Activated naive CD4-positive, alpha-beta T cell treated with anti-CD3 and anti-CD28 coated beads, Interleukin-2, amount 50 U/mL, for 16 hours (primary cell): ENCODE data around the gene MUCL1.
A peak's percentile ranks its signal among the peaks of the same experiment; 100 is the strongest.
"Not testable (repeated sequence)": the region's sequence is repeated elsewhere in the genome, so short reads cannot be mapped to it uniquely, and the experiment has no call there.

ENCODE experiments used
- DNase-seq: peaks from one replicate; pipeline ENCODE4 v3.0.0-alpha.2; 2020

The MUCL1 gene, protein sequence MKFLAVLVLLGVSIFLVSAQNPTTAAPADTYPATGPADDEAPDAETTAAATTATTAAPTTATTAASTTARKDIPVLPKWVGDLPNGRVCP

DNA sequence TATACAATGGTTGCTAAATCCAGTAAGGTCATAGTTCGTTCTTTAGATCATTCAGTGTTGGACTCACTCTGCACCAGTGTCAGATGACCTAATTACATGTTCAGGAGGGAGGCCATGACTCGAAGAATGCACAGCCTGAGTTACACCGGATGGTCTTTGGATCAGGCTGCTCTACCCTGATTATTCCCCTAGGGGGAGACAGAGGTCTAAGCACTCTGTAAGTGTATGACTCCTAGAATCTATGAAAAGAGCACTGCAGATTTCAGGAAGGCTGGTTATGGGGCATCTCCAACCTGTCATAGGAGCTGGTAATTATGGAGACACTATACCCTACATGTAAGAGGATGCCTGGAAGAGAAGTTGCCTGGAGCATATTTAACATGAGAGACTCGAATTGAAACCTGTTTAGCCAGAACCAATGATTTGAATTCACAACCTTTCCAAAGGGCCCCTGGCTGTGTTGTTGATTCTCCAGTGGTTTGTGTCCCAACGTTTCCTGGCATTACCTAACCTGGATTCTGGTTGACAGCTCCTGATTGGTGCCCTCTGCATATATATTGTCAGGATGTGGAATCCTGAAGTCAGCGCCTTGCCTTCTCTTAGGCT lies at the start of gene MUCL1:
MUCL1 (plus strand) TSS at position 584 of the 606 bp plus-strand sequence. CDS start 67 bp downstream, outside the sequence.
- peak; percentile 69 for DNase-seq

DNA sequence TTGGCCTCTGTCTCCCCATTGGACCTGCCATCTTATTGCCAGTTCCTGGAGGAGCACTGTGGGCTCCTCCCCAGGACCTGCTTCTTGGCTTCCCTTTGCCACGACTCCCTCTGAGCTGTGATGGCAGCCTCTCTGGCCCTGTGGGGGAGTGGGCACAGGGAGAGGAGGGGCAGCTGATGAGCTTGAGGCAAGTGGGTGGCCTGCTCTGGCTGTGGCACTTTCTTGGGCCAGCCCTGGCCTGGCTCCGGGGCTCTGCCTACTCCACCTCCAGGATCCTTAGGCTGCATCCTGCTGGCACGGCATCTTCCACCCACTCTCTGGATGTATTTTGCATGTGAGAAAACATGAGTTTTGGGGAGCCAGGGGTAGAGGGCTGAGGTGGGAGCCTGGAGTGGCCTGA lies 32.6 kb upstream of the MUCL1 start:
- DNase-seq, result no peak

DNA sequence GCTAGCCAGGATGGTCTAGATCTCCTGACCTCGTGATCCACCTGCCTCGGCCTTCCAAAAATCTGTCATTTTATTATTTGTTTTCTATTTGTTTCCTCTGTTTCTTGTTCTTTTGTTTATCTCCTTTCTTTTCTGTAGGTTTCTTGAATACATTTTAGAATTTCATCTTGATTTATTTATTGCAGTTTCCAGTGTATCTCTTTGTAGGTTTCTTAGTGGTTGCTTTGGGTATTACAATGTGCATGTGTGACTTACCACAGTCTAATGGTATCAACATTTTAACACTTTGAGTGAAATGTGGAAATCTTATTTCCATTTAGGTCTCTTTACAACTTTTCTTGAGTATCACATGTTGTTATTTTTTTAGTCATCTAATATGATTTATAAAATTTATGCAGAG lies 29.9 kb upstream of the MUCL1 start:
- DNase-seq, result no peak

DNA sequence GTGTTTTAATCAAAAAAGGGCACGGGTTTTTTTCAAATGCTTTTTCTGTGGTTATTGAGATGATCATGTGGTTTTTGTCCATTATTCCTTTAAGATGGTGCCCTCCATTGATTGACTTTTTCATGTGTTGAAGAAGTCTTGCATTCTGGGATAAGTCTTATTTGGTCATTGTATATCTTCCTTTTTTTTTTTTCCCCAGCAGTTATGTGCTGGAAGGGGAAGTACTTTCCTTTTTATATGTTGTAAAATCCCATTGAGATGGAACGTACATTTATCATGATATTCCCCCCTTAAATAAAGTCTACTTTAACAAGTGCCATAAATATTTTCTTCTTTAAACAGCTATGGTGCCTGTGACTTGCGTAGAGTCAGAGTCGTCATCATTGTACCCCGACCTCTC lies 24.8 kb upstream of the MUCL1 start:
- no peak for DNase-seq

DNA sequence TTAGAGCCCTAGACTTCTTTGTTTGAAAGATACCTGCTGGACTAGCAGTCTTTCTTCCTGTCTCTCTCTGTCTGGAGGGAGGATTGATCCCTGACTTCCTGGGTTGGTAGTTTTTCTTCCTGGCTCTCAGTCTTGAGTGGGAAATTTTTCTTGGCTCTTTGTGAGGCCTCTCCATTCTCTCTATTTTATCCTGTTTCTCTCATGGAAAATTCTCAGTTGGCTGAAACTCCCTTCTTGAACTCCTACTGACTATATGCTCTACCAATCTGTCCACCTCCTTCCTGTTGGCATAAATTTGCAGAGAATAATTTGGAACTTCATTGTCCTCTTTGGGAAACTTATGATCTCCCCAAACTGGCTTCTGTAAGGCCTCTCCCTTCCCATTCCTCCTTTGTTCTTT lies 24.1 kb upstream of the MUCL1 start:
- DNase-seq, result no peak

DNA sequence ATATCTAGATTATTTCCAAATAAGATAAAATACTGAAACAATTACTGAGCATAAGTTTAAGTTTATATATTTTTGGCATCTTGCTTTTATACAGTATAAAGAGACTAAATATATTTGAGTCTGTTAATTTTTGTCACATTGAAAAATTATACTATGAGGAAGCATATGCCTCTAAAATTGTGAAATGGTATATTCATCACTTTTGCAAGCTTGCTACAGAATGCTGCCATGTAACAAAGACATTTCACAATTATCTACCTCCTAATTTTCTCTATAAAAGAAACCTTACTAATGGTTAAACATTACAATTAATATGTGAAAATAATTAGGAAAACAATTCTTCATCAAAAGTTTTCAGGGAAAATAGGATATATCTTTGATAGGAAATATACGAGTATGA lies 22.7 kb upstream of the MUCL1 start:
- no peak for DNase-seq

DNA sequence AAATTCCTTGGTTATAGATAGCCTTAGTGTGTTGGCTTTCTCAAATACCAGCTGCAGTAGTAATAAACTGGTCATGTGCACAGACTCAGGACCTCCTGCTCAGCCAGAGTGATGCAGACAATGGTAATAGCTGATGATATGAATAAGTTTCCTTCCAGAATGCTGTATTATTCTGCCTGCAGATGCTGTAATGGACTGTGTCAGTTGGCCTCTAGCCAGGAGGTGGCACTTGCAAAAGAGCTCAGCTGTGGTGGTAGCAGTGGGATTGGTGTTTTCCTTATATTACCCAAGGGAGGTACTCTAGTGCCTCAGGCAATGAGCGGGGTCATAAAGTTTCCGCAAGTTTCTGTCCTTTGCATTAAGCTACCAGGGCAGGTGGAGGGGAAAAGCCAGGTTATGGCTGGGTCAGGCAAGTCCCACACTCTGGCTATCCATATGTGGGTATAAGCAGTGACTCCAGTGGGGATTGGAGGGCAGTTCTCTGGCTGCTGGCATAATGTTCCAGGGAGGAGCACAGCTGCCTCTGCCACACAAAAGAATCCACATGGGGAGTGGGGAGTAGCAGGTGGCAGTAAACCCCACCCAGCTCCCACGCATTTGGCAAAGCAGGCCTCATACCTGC lies 14.0 kb upstream of the MUCL1 start:
- no peak for DNase-seq

DNA sequence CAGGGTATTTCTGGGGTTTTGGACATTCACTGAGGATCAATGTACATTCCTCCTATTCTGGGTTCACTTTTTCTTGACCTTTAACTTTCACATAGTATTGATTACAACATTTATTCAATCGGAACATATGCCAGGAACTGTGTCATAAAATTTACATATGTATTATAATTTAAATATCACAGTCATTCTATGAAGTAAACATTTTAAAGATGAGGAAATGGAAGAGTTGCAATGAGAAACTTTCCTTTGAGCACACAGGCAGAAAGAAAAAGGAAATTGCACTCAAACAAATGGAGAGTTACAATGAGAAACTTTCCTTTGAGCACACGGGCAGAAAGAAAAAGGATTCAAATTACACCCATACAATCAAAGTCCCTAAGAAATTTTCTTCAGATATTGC lies 3.1 kb downstream of the MUCL1 start:
- no peak for DNase-seq

DNA sequence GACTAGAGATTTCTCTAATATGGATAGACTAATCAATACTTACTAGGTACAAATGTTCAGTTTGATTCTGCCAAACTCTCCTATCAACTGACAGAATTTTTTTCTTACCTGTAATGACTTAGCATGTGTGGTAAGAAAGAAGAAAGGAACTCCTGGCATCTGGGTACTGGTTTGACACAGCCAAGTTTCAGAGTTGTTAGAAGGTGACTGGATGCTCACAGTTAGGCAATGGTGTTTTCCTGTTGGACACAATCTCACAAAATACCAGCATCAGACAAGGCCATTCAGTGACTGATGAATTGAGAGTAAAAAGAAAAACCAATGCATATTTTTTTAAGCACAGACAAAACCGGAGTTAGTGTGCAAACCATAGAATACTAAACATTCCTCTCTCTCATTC lies 4.2 kb downstream of the MUCL1 start:
- DNase-seq, result no peak

DNA sequence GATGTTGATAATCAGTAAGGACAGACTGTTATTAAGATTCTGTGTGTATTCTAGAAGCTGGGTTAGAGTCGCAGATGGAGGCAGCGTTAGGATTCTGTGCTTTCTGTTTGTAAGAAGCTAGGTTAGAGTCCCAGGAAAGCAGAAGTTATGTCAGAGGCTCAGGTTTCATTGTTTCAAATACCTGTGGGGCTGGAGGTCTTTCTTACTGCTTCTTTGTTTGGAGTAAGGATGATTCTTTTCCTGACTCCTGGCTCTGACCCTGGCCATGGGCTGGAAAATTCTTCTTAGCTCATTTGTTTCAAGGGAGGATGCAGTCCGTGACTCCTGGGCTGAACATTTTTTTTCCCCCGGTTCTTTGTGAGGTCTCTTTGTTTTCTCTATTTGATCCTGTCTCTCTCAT lies 5.2 kb downstream of the MUCL1 start:
- no peak for DNase-seq

DNA sequence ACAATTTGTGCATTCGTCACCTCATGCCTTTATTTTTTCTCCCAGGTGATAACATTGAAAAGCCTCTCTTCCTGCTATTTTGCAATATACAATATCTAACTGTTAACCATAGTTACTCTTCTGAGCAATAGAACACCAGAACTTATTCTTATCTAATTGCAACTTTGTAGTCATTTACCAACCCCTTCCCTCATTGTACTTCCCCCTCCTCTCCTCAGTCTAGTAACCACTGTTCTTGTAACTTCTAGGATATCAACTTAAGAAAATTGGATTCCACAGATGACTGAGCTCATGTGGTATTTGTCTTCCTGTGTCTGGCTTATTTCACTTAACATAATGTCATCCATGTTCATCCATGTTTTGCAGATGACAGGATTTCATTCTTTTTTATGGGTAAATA lies 7.6 kb downstream of the MUCL1 start:
- no peak for DNase-seq

DNA sequence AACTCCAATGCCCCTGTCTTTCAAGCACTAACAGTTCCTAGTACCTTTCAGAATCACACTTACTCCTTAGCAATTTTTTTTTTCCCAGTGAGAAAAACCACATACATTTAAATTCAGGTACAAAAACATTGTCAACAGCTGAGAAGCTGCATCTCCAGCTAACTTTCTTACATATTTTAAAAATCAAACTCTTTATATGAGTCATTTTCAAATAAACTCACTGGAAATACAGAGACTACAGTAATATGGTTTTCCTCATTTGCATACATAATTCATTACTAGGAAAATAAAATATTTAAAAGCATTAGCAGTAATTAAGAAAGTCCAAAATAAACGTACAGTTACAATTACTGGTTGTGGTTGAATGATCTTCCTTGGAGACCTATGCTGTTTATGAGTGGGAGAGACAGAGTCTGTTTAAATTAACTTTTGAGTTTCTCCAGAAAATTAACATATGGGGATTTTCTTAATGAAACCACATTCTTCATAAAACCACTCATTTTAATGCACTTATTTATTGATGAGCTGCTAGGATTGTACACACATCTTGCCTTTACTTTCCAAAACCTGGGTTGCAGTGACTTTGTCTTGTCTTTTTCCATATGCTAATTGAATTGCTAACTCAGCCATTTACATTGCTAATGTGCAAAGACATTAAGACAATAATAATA lies 9.8 kb downstream of the MUCL1 start:
- DNase-seq, result no peak

DNA sequence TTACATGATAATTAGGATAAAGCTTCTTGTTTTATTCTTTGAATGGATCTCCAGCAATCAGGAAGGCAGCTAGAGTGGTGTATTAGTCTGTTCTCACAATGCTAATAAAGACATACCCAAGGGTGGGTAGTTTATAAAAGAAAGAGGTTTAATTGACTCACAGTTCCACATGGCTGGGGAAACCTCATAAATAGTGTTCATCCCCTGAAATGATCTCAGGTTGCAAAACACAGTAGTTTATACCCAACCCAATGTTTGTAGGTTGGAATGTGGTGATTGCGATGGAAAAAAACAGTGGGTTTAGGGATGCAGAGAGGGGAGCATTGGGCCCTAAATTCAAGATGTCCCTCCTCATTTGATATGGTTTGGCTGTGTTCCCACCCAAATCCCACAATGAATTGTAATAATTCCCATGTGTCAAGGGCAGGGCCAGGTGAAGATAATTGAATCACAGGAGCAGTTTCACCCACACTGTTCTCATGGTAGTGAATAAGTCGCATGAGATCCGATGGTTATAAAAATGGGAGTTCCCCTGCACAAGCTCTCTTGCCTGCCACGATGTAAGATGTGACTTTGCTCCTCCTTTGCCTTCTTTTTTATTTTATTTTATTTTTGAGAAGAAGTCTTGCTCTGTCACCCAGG lies 11.5 kb downstream of the MUCL1 start:
- DNase-seq, result no peak

DNA sequence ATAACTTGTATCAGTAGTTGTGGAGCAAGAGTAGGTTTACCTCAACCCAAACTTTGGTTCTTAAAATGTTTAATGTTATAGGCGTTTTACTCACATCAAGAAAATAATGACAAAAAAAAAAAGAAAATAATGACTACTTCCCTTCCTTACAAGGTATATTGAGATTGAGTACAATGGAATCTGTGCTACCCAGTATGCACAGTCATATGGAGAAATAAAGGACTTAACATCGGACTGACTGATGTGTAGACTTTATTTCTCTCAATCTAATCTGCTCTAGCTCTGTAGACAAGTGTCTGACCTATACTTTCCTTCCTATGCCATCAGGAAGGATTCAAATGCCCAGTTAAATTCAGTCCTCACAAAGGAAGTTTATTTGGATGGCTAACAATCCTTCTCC lies 14.4 kb downstream of the MUCL1 start:
- DNase-seq, result no peak

DNA sequence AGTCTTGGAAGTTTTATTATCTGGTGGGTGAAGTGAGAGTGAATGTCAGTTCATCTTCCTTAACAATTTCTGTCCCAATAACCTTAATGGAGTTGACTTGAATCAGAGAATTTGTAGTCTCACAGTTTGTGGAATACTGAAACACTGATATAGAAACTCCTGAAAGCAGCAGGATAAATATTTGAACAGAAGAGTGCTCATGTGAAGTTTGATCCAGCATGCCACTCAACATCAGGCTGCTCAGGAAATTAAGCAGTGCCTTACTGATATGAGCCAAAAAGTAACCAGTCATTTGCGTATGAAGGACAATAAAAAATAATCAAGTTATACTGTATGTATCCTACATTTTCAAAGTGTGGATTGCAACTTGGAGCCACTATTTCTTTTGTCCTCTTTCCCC lies 15.7 kb downstream of the MUCL1 start:
- DNase-seq, result no peak

DNA sequence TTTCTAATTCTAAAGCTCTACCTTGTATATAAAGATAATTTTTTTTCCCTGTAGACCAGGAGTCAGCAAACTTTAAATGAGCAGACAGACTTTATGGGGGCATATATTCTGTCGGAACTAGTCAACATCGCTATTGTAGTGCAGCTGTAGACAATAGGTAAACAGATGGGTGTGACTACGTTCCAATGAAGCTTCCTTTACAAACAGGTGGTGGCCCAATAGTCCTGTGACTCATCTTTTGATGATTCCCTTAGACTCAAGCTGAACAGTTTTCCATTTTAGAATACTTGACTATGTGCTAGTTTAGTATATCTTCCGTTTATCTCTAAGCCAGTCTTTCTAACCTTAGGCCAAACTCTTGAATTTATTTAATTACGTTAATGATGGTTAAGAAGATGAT lies 16.3 kb downstream of the MUCL1 start:
- no peak for DNase-seq

DNA sequence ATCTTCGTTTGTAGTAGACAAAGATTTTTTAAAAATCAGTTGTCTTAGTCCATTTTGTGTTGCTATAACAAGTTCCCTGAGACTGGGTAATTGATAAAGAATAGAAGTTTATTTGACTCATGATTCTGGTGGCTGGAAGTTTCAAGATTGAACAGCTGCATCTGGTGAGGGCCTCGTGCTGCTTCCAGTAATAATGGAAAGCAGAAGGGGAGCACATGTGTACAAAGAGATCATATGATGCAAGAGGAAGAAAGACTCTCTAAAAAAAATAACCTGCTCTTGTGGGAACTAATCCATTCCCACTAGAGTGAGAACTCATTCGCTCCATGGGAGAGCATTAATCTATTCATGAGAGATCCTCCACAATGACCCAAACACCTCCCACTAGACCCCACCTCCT lies 24.8 kb downstream of the MUCL1 start:
- no peak for DNase-seq

DNA sequence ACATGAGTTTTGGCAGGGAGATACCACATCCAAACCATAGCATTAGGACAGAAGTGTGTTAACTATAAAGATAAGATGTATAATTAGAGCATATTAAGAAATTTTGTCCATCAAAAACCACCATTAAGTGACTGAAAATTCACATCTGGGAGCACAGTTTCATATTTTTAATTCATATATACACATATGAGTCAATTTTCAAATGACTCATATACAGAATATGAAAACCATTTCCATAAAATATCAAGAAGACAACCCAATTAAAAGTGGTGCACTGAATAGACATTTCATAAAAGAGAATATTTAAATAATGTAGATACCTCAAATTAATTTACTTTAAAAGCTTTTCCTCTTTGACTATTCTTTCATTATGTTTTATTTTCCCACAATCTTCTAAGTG lies 25.3 kb downstream of the MUCL1 start:
- no peak for DNase-seq

DNA sequence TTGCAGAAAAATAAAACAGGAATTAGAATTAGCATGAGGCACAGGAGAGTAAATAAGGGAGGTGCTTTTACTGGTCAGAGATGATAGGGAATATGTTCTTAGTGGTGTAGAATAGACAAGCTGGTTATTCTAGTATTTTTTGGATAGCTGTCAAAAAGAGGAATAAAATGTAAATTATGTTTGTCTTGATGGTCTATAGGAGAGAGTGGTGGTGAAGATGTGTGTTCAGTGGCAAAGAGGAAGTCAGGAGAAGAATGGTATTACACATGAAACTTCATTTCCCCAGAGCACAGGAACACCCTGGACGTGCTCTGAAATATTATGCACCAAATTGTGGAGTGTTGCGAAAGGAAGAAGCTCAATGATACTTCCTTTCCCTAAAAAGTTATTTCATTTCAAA lies 27.8 kb downstream of the MUCL1 start:
- DNase-seq, result no peak

DNA sequence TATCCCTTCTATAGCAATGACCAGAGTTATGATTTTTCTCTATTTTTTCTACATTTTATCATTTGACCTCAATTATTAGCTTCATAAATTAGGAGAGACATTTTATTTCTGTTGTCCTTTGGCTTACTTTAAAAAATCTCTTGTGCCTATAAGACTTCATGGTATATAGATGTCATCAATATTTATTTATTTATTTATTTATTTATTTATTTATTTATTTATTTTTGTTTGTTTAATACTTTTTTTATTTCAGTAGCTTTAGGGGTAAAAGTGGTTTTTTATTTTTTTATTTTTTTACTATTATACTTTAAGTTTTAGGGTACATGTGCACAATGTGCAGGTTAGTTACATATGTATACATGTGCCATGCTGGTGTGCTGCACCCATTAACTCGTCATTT lies 28.3 kb downstream of the MUCL1 start:
- DNase-seq, result not testable (repeated sequence)

DNA sequence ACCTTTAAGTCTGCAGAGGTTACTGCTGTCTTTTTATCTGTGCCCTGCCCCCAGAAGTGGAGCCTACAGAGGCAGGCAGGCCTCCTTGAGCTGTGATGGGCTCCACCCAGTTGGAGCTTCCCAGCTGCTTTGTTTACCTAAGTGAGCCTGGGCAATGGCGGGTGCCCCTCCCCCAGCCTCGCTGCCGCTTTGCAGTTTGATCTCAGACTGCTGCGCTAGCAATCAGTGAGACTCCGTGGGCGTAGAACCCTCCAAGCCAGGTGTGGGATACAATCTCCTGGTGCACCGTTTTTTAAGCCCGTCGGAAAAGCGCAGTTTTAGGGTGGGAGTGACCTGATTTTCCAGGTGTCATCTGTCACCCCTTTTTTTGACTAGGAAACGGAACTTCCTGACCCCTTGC lies 34.1 kb downstream of the MUCL1 start:
- not testable (repeated sequence) for DNase-seq

DNA sequence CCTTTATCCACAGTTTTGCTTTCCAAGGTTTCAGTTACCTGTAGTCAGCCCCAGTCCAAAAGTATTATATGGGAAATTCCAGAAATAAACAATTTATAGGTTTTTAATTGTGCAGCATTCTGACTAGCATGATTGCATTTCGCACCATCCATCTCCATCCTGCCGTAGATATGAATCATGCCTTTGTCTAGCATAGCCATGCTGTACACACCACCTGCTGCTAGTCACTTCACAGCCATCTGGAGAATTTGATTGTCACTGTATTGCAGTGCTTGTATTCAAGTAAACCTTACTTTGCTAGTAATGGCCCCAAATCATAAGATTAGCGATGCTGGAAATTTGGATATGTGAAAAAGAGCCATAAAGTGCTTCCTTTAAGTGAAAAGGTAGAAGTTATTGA lies 36.0 kb downstream of the MUCL1 start:
- DNase-seq, result no peak

DNA sequence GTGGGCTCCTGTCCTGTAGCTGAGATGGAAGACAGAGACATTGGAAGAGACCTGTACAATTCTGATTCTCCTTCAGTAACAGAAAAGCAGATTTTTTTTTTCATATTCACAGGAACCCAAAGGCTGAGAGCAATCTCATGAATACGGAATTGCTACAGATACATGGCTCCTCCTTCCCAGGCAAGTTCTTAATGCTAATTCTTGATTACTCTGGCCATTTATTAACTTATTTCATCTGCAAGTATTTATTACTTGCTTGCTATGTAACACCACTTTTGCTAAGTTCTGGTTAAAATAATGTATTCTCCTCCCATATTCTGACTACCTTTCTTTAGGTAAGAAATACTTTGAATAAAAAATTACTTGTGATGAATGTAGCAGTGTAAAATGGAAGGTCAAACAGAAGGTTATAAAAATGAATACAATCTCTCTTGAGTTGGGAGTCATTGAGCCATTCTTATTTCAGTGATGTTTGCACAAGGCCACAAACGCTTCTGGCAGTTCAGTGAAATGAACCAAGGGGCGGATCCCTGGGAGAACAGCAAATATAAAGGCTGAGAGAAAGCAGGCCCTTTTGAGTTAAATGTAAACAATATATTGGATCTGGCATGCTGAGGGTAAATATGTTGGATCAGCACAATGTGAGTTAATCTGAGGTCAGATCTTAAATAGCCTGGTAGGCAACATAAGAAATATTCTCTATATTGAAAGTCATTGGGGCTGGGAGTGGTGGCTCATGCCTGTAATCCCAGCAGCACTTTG lies 37.6 kb downstream of the MUCL1 start:
- DNase-seq, result no peak
